GM23338 (cell line): ENCODE data around the gene HTRA2. TPM values are rescaled to one million over a fixed set of nuclear protein-coding genes. Genes with fewer than 3 reads are reported as not detected.

ENCODE experiments used
- ATAC-seq: fragments of 200-7000 bp; cut with Tn5 transposase; 3 replicates; pipeline ENCODE4 v1.9.1; 2020
- DNase-seq: peaks from one replicate; pipeline ENCODE4 v3.0.0-alpha.2; 2015; ENCODE audit warnings: low spot score
- H2AFZ ChIP-seq: fragments of 200-600 bp; sonication (generic); 2 replicates; pipeline ENCODE4 v1.8.0; 2016; ENCODE audit warnings: antibody characterized with exemption, mild to moderate bottlenecking, moderate library complexity
- H3F3A ChIP-seq: fragments of 200-600 bp; sonication (generic); replicated peaks from 2 replicates; pipeline ENCODE4 v1.8.0; 2017; ENCODE audit warnings: antibody characterized with exemption, mixed run types, low read depth
- H3K27ac ChIP-seq: fragments of 200-600 bp; sonication (generic); 2 replicates; pipeline ENCODE4 v1.6.1; 2016; ENCODE audit warnings: low read depth
- H3K27me3 ChIP-seq: fragments of 200-600 bp; sonication (generic); 2 replicates; pipeline ENCODE4 v1.8.0; 2016; ENCODE audit warnings: mild to moderate bottlenecking, mixed run types, moderate library complexity; ENCODE audit not compliant: insufficient read depth
- H3K36me3 ChIP-seq: fragments of 200-600 bp; sonication (generic); 2 replicates; pipeline ENCODE4 v1.8.0; 2016; ENCODE audit warnings: mild to moderate bottlenecking; ENCODE audit not compliant: insufficient read depth
- H3K4me1 ChIP-seq: fragments of 200-600 bp; sonication (generic); 2 replicates; pipeline ENCODE4 v1.8.0; 2016; ENCODE audit warnings: mild to moderate bottlenecking, moderate library complexity; ENCODE audit not compliant: insufficient read depth
- H3K4me2 ChIP-seq: fragments of 200-600 bp; sonication (generic); 2 replicates; pipeline ENCODE4 v1.7.1; 2017; ENCODE audit warnings: mixed run types
- H3K4me3 ChIP-seq: fragments of 200-600 bp; sonication (generic); 2 replicates; pipeline ENCODE4 v1.6.1; 2016; ENCODE audit warnings: mixed run types
- H3K79me2 ChIP-seq: fragments of 200-600 bp; sonication (generic); replicated peaks from 2 replicates; pipeline ENCODE4 v1.8.0; 2017; ENCODE audit warnings: mild to moderate bottlenecking; ENCODE audit not compliant: insufficient read depth
- H3K9me2 ChIP-seq: fragments of 200-600 bp; sonication (generic); 2 replicates; pipeline ENCODE4 v1.8.0; 2017; ENCODE audit not compliant: insufficient read depth
- H4K20me1 ChIP-seq: fragments of 200-600 bp; sonication (generic); replicated peaks from 2 replicates; pipeline ENCODE4 v1.8.0; 2017; ENCODE audit warnings: mild to moderate bottlenecking; ENCODE audit not compliant: insufficient read depth
- H3K27ac Mint-ChIP-seq: 2 replicates; pipeline ENCODE4 v1.8.0; 2020; ENCODE audit warnings: inconsistent platforms, mild to moderate bottlenecking, moderate library complexity, mixed read lengths
- H3K27me3 Mint-ChIP-seq: 3 replicates; pipeline ENCODE4 v1.8.0; 2022; ENCODE audit warnings: low read depth, mild to moderate bottlenecking, moderate library complexity, mixed read lengths, inconsistent platforms; ENCODE audit not compliant: insufficient read depth, poor library complexity
- H3K36me3 Mint-ChIP-seq: 3 replicates; pipeline ENCODE4 v1.8.0; 2021; ENCODE audit warnings: low read depth, mild to moderate bottlenecking, inconsistent platforms, moderate library complexity, mixed read lengths
- H3K4me1 Mint-ChIP-seq: 3 replicates; pipeline ENCODE4 v1.8.0; 2020; ENCODE audit warnings: mild to moderate bottlenecking, inconsistent platforms, mixed read lengths
- H3K4me3 Mint-ChIP-seq: 3 replicates; pipeline ENCODE4 v1.8.0; 2021; ENCODE audit warnings: moderate library complexity, mild to moderate bottlenecking, inconsistent platforms, mixed read lengths
- H3K9me3 Mint-ChIP-seq: 3 replicates; pipeline ENCODE4 v1.8.0; 2020; ENCODE audit warnings: moderate library complexity, mild to moderate bottlenecking, inconsistent platforms, mixed read lengths
- CTCF ChIP-seq, 2 experiments: fragments of 200-600 bp in 1 of 2; sonication (generic) in 1 of 2; conservative IDR thresholded peaks; 2 replicates each; pipeline versions ENCODE4 v1.5.1 to v1.6.1; 2016 to 2017; ENCODE audit warnings: antibody characterized with exemption in 2 of 2, low read depth in 2 of 2, mild to moderate bottlenecking in 2 of 2, moderate library complexity in 1 of 2
- EZH2 ChIP-seq: fragments of 200-600 bp; sonication (generic); IDR thresholded peaks from one replicate; pipeline ENCODE4 v1.8.0; 2017; ENCODE audit warnings: antibody characterized with exemption, mild to moderate bottlenecking, low read depth; ENCODE audit not compliant: unreplicated experiment
- EZH2phosphoT487 ChIP-seq: fragments of 200-600 bp; sonication (generic); IDR thresholded peaks from one replicate; pipeline ENCODE4 v1.8.1; 2018; ENCODE audit warnings: antibody characterized with exemption; ENCODE audit not compliant: unreplicated experiment
- POLR2AphosphoS5 ChIP-seq: IDR thresholded peaks from 2 replicates; pipeline ENCODE4 v1.6.1; 2016; ENCODE audit warnings: antibody characterized with exemption, low read depth
- ZNF114 ChIP-seq: fragments of 250-450 bp; sonication (Bioruptor Pico); IDR thresholded peaks from 2 replicates; pipeline ENCODE4 v1.5.0; 2020; ENCODE audit warnings: mild to moderate bottlenecking, moderate library complexity
- ZNF331 ChIP-seq: fragments of 250-450 bp; sonication (Bioruptor Pico); IDR thresholded peaks from 2 replicates; pipeline ENCODE4 v1.5.0; 2020; ENCODE audit warnings: low read depth, mild to moderate bottlenecking, moderate library complexity
- polyA plus RNA-seq: library from polyadenylated mRNA; unstranded; fragments of >200 nt; fragmentation: Nextera tagmentation; extraction: Ambion mirVana; gene quantifications from 2 replicates; pipeline ENCODE4 v1.2.1, GENCODE V29; 2016
- total RNA-seq: library from RNA; depleted of rRNA; stranded (reverse); fragments of >200 nt; shearing (Covaris generic); gene quantifications from 2 replicates; pipeline ENCODE4 v1.2.3, GENCODE V29; 2014

Gene HTRA2
- total and polyA plus RNA-seq, 2 experiments from 2014 or later, result 17.8 to 19.7 TPM

- Histone ChIP-seq H3K36me3 (peaks cover 7% of the 10 kb centered on the region; the same call in 1 of the 2 replicates), H3F3A (peaks cover 38% of the 10 kb centered on the region), H4K20me1 (peaks cover 11% of the 10 kb centered on the region), H3K4me2 (peak overlapping the region; percentile 95), H2AFZ (peak overlapping the region; percentile 96), H3K27ac (no peak overlapping the region), H3K27me3 (peaks cover 92% of the 10 kb centered on the region), H3K4me1 (peaks cover 50% of the 10 kb centered on the region), H3K79me2 (peaks cover 8% of the 10 kb centered on the region), H3K9me2 (no peaks in the 10 kb centered on the region), H3K4me3 (peak overlapping the region; percentile 71)
- TF ChIP-seq EZH2phosphoT487 (peak; percentile 65), POLR2AphosphoS5 (0 out of 2 replicates have a peak, but pooled peaks have one; percentile 23), EZH2 (peak; percentile 39), ZNF331 (no peak), CTCF (conservative IDR thresholded peaks at IDR 0.05; ENCODE audit: low read depth in 2 of 2) (peak in 1 of 2 experiments; percentile 42; a peak in 2 of 4 replicates)
- no peaks in the 10 kb centered on the region; the same call in 1 of the 3 replicates for H3K9me3 Mint-ChIP-seq
- peaks cover 97% of the 10 kb centered on the region for H3K27me3 Mint-ChIP-seq
- H3K27ac Mint-ChIP-seq, result no peak overlapping the region
- peaks cover 28% of the 10 kb centered on the region for H3K36me3 Mint-ChIP-seq
- DNase-seq (peak; percentile 73), ATAC-seq (peak; percentile 9)
- H3K4me3 Mint-ChIP-seq, result peak overlapping the region; percentile 86
- peaks cover 55% of the 10 kb centered on the region for H3K4me1 Mint-ChIP-seq
Measured at GRCh38 chr2:74502720-74503505, 26.8 kb upstream of the HTRA2 start.

GRCh38 chr2:74503506-74504475, 25.9 kb upstream of the HTRA2 start:
- H3K27ac Mint-ChIP-seq, result no peak overlapping the region
- H2AFZ ChIP-seq, result peak overlapping the region; percentile 96
- H3K9me2 ChIP-seq, result no peaks in the 10 kb centered on the region
- DNase-seq (peak; percentile 54), ATAC-seq (no peak)
- peaks cover 28% of the 10 kb centered on the region for H3K36me3 Mint-ChIP-seq
- H3K4me1 Mint-ChIP-seq, result peaks cover 57% of the 10 kb centered on the region
- TF ChIP-seq EZH2 (peak; percentile 93), ZNF114 (CRISPR knock-in tag) (no peak), POLR2AphosphoS5 (peak; percentile 9; the same call in 1 of the 2 replicates), EZH2phosphoT487 (peak; percentile 52)
- H3K4me2 ChIP-seq, result peak overlapping the region; percentile 95
- H3K79me2 ChIP-seq, result peaks cover 8% of the 10 kb centered on the region
- peak overlapping the region; percentile 86 for H3K4me3 Mint-ChIP-seq
- H3F3A ChIP-seq, result peaks cover 32% of the 10 kb centered on the region
- peaks cover 48% of the 10 kb centered on the region for H3K4me1 ChIP-seq
- peaks cover 11% of the 10 kb centered on the region for H4K20me1 ChIP-seq
- peaks cover 92% of the 10 kb centered on the region for H3K27me3 ChIP-seq
- H3K9me3 Mint-ChIP-seq, result no peaks in the 10 kb centered on the region; the same call in 1 of the 3 replicates
- H3K36me3 ChIP-seq, result peaks cover 7% of the 10 kb centered on the region; the same call in 1 of the 2 replicates
- H3K27me3 Mint-ChIP-seq, result peaks cover 97% of the 10 kb centered on the region
- peak overlapping the region; percentile 71 for H3K4me3 ChIP-seq
- H3K27ac ChIP-seq, result no peak overlapping the region
